Sigmoid colon (tissue), 7 donors: ENCODE measurements around the gene SLC44A1. TPM values are rescaled to one million over a fixed set of nuclear protein-coding genes. Genes with fewer than 3 reads are reported as not detected.

Experiments used
- DNase-seq: peaks from one replicate; pipeline ENCODE4 v3.0.0-alpha.2; 2019
- H3K27ac ChIP-seq, 4 donors: fragments of 200-600 bp; sonication (generic); one replicate each; pipeline ENCODE4 v1.5.1; 2016 to 2019; ENCODE audit warnings: mild to moderate bottlenecking in 1 of 4
- H3K27me3 ChIP-seq, 3 donors: fragments of 200-600 bp; sonication (generic); one replicate each; pipeline ENCODE4 v1.5.1; 2019; ENCODE audit warnings: mild to moderate bottlenecking in 1 of 3
- H3K36me3 ChIP-seq, 4 donors: fragments of 200-600 bp; sonication (generic); one replicate each; pipeline ENCODE4 v1.5.1; 2016 to 2019
- H3K4me1 ChIP-seq, 4 donors: fragments of 200-600 bp; sonication (generic); one replicate each; pipeline ENCODE4 v1.5.1; 2017 to 2019
- H3K4me3 ChIP-seq, 4 donors: fragments of 200-600 bp; sonication (generic); one replicate each; pipeline ENCODE4 v1.5.1; 2017 to 2019; ENCODE audit warnings: mild to moderate bottlenecking in 2 of 4, moderate library complexity in 1 of 4
- H3K9me3 ChIP-seq, 4 donors: fragments of 200-600 bp in 3 of 4; sonication (generic) in 3 of 4; one replicate each; pipeline versions ENCODE4 v1.5.1 to v1.6.1; 2013 to 2019
- CTCF ChIP-seq, 4 experiments: fragments of 450-650 bp in 3 of 4; fragments of 200-600 bp in 1 of 4; IDR thresholded peaks; one replicate each; pipeline ENCODE4 v1.5.1; 2016 to 2019; ENCODE audit warnings: antibody characterized with exemption in 4 of 4, mild to moderate bottlenecking in 3 of 4, moderate library complexity in 2 of 4
- EP300 ChIP-seq, 4 donors: sonication (generic); formaldehyde crosslinking; IDR thresholded peaks; one replicate each; pipeline ENCODE4 v1.6.1; 2017; ENCODE audit warnings: antibody characterized with exemption in 4 of 4
- POLR2A ChIP-seq, 2 donors: fragments of 450-650 bp; IDR thresholded peaks; one replicate each; pipeline ENCODE4 v1.6.1; 2016; ENCODE audit warnings: antibody characterized with exemption in 2 of 2, mild to moderate bottlenecking in 2 of 2, moderate library complexity in 2 of 2
- POLR2AphosphoS5 ChIP-seq, 4 donors: sonication (generic); formaldehyde crosslinking; IDR thresholded peaks; one replicate each; pipeline ENCODE4 v1.6.1; 2017; ENCODE audit warnings: antibody characterized with exemption in 4 of 4
- WGBS, 2 donors: extraction: QIAGEN DNeasy Blood & Tissue Kit; methylation state at CpG; one replicate each; pipeline ENCODE4 v1.1.7; 2013; 5-methylcytosine and 5-hydroxymethylcytosine counted together
- intact Hi-C: fragments of 100-400 bp; cut with DNase I; formaldehyde crosslinking; loops from one replicate; pipeline ENCODE4 v1.15.1; 2023
- polyA plus RNA-seq, 3 donors: library from polyadenylated mRNA; stranded (reverse); fragments of 200-250 nt; gene quantifications; one replicate each; pipeline ENCODE4 v1.2.3, GENCODE V29; 2013
- total RNA-seq, 4 donors: library from RNA; depleted of rRNA; stranded (reverse); fragments of >200 nt; gene quantifications; one replicate each; pipeline ENCODE4 v1.1.0, GENCODE V29; 2016
- donor health status: healthy with polysubstance abuse.
- donor health status: Bipolar disorder and iron deficiency.
- donor health status: healthy.

The SLC44A1 gene
- total and polyA plus RNA-seq, 7 donors = 11.4 to 35.4 (median 25.2) TPM

DNA sequence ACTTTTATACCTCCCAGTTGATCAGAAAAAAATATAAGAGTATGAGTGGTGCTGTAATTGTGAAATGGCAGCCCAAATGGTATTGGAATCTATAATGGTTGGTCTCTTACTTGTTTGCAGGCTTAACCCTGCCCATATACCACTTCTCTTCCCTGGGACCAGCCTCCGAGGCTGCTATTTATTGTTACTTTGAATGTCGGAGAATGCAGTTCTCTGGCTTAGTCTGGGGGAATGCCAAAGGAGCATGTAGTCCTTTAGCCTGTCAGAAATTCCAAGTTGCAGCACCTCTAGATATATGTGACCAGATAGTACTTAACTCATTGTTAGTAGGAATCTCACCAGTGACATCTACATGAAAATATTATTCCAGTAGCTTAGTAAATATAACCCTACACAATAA lies 47.5 kb downstream of the SLC44A1 start:
- 88 to 93% methylated on average over 2 of the region's 2 CpGs for WGBS, 2 donors

GRCh38 chr9:105293408-105293807 lies 49.0 kb downstream of the SLC44A1 start:
- H3K4me1 ChIP-seq = peaks cover 0 to 28% (median 15%) of the 10 kb centered on the region in 4 donors
- no peak for DNase-seq
- TF ChIP-seq CTCF (IDR thresholded peaks at IDR 0.05) (no peak), EP300 (IDR thresholded peaks at IDR 0.05) (no peak), POLR2A (IDR thresholded peaks at IDR 0.05) (no peak)
- no peak overlapping the region for H3K27ac ChIP-seq
- H3K36me3 ChIP-seq = no peaks in the 10 kb centered on the region
- H3K4me3 ChIP-seq = no peak overlapping the region
- 92 to 93% methylated on average over 3 of the region's 3 CpGs for WGBS, 2 donors
- intact Hi-C loops = no loop called here
- no peaks in the 10 kb centered on the region for H3K9me3 ChIP-seq
- H3K27me3 ChIP-seq = no peaks in the 10 kb centered on the region

More for the DNA sequence above, 47.5 kb downstream of the SLC44A1 start:
- no peak overlapping the region for H3K27ac ChIP-seq
- no peak overlapping the region for H3K4me3 ChIP-seq
- H3K36me3 ChIP-seq = no peaks in the 10 kb centered on the region
- H3K27me3 ChIP-seq = no peaks in the 10 kb centered on the region
- H3K9me3 ChIP-seq = no peaks in the 10 kb centered on the region
- peaks cover 0 to 25% (median 13%) of the 10 kb centered on the region in 4 donors for H3K4me1 ChIP-seq
- intact Hi-C loops = no loop called here
- no peak for DNase-seq
- no peak for TF ChIP-seq CTCF (IDR thresholded peaks at IDR 0.05)
- TF ChIP-seq POLR2A (IDR thresholded peaks at IDR 0.05) = no peak
- TF ChIP-seq POLR2AphosphoS5 (IDR thresholded peaks at IDR 0.05) = no peak
- TF ChIP-seq EP300 (IDR thresholded peaks at IDR 0.05) = no peak

DNA sequence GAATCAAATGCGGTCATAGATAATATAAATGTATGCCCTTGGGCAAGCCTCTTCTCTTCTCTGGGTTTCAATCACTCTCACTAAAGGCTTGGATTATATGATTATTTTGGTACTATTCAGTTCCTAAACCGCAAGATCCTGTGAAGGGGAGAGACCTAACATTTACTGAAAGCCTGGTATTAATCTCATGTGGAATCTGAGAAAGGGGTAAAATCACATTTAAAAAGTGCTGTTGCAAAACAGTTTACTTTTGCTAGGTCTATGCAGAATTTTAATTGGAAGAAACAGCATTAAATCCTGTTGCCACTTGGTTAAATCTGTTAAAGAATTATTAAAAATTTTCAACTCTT lies 50.7 kb downstream of the SLC44A1 start:
- intact Hi-C loops = no loop called here
- H3K9me3 ChIP-seq = no peaks in the 10 kb centered on the region
- TF ChIP-seq POLR2AphosphoS5 (IDR thresholded peaks at IDR 0.05) = no peak
- TF ChIP-seq EP300 (IDR thresholded peaks at IDR 0.05) = no peak
- TF ChIP-seq POLR2A (IDR thresholded peaks at IDR 0.05) = no peak
- TF ChIP-seq CTCF (IDR thresholded peaks at IDR 0.05) = no peak
- no peaks in the 10 kb centered on the region for H3K27me3 ChIP-seq
- peaks cover 0 to 28% (median 15%) of the 10 kb centered on the region in 4 donors for H3K4me1 ChIP-seq
- H3K27ac ChIP-seq = no peak overlapping the region
- peaks cover 0 to 11% (median 6%) of the 10 kb centered on the region in 4 donors for H3K36me3 ChIP-seq
- no peak overlapping the region for H3K4me3 ChIP-seq
- no peak for DNase-seq
- 95 to 96% methylated on average over 2 of the region's 2 CpGs for WGBS, 2 donors

- no peak for DNase-seq
- Histone ChIP-seq H3K27ac (peak overlapping the region in 2 of 4 donors; percentile 9 to 39), H3K9me3 (no peaks in the 10 kb centered on the region), H3K4me1 (peaks cover 0 to 28% (median 15%) of the 10 kb centered on the region in 4 donors), H3K4me3 (no peak overlapping the region), H3K36me3 (peaks cover 0 to 13% (median 8%) of the 10 kb centered on the region in 4 donors), H3K27me3 (no peaks in the 10 kb centered on the region)
- TF ChIP-seq CTCF (IDR thresholded peaks at IDR 0.05) = no peak
- TF ChIP-seq EP300 (IDR thresholded peaks at IDR 0.05) = no peak
- no peak for TF ChIP-seq POLR2AphosphoS5 (IDR thresholded peaks at IDR 0.05)
- no peak for TF ChIP-seq POLR2A (IDR thresholded peaks at IDR 0.05)
- intact Hi-C loops = no loop called here
- WGBS, 2 donors = 85 to 86% methylated on average over 4 of the region's 4 CpGs
These were observed 51.5 kb downstream of the SLC44A1 start for GRCh38 chr9:105295986-105296385.

DNA sequence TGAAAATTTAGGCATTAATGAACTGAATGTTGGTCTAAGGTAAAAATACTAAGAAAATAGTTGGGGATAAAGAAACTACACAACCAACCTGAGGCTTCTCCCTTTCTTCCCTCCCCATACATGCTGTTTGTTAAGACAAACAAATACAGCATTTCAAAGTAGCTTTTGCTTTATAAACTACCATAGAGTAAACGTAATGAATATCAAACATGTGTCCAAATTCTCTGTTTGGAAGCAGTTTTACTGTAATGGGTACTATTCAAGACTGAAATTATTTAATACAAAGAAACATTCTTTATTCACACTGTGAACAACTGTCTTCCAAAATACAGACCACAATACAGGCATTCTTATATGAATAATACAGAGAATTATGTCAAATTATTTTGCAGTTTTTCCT lies 52.0 kb downstream of the SLC44A1 start:
- 66 to 73% methylated on average over 1 of the region's 1 CpG for WGBS, 2 donors
- Histone ChIP-seq H3K4me1 (peaks cover 0 to 24% (median 15%) of the 10 kb centered on the region in 4 donors), H3K36me3 (peaks cover 0 to 13% (median 8%) of the 10 kb centered on the region in 4 donors), H3K9me3 (no peaks in the 10 kb centered on the region), H3K27ac (peak overlapping the region in 3 of 4 donors; percentile 9 to 45 (median 39)), H3K4me3 (no peak overlapping the region), H3K27me3 (no peaks in the 10 kb centered on the region)
- TF ChIP-seq POLR2A (IDR thresholded peaks at IDR 0.05) (no peak), EP300 (IDR thresholded peaks at IDR 0.05) (no peak)
- no peak for DNase-seq
- intact Hi-C loops = no loop called here
